HS-27A (cell line): Measurements from ENCODE around the gene IP6K2.

ENCODE experiments used
- DNase-seq: peaks from one replicate; pipeline ENCODE4 v3.0.0-alpha.2; 2012; ENCODE audit warnings: low read depth, missing footprints

IP6K2 gene

DNA sequence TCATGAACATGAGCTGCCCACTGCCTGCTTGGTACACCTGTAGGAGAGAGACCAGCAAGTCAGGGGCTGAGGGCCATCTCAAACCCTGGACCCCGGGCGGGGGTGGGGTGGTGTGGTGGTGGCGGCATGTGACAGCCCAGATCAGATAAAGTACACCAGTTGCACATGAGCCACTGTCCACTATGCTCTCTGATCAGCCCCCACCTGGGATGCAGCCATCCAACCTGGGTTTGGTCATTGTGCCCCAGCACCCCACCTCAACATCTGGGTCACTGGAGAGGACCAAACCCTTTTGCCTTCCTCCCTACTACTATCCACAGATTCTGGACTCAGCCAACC lies 28.3 kb downstream of the IP6K2 start:
- no peak for DNase-seq

DNA sequence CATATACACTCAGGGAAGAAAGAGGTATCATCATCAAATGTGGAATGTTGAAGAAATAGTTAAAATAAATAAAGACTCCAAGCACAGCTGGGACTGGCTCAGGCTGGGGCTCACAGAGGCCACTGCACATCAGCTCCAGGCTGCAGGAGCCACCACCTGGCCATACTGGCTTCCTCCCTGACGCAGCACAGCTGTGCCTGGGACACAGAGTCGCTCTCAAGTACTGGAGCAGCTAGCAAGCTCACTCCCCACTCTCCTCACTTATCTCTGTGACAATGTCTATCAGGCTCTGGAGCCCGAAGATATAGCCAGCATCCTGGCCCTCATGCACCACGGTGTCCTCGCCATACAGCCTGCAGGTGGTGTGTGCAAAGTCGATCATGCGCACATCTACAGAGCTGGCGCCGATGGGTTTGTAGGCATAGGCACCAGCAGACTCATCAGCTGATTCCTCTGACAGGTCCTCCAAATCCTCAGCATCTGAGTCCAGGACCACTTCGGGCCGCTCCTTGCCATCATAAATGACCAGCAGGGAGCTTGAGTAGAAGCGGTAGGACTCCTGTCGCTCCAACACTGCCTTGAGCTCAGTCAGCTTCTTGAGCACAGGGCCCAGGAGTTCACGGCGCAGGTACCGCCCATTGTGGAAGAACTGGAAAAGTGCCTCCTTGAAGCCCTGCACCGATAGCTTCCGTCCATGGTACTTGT lies 28.8 kb downstream of the IP6K2 start:
- DNase-seq: no peak

DNA sequence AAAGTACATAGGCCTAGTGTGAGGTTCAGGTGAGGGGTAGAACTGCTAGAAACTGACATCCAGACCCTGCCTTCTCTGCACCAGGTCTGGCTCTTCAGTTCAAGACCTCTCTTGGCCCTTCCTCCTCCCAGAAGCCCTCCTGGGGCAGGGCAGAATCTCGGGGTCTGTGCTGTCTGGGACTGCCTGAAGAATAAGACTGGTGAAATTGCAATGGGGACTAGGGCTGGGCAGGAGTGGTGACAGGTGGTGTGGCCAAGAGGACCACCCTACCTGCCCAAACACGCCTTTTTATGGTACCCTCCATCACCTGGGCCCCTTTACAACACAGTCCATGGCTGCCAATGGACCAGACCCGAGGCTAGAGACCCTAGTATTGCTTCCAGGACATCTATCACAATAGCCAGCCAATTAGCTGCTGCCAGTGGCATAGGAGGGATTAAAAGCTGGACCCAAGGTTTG lies 29.8 kb downstream of the IP6K2 start:
- DNase-seq: no peak

DNA sequence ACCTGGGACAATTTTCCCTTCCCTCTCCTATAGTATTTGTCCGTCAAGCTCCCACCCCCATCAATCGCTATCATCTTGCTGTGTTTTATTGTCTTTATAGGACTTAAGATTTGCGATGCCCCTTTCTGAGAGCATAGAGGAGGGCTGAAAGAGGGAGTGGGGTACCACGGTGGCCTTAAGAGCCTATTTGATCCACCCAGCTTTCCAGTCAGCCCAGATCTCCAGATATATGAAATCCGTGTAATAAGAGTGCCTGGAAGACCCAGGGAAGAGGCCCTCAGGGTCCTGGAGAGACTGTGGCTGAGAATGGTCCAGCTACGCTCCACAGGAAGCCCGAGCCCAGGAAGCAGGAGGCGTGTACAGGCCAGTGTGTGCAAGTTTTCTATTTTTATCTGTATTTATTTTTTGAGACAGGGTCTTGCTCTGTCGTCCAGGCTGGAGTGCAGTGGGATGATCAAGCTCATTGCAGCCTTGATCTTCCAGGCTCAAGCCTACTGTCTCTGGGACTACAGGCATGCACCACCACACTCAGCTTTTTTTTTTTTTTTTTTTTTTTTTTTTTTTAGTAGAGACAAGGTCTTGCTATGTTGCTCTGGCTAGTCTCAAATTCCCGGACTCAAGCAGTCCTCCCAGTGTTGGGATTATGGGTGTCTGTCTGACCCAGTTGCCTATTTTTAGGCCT lies 30.3 kb downstream of the IP6K2 start:
- no peak for DNase-seq

DNA sequence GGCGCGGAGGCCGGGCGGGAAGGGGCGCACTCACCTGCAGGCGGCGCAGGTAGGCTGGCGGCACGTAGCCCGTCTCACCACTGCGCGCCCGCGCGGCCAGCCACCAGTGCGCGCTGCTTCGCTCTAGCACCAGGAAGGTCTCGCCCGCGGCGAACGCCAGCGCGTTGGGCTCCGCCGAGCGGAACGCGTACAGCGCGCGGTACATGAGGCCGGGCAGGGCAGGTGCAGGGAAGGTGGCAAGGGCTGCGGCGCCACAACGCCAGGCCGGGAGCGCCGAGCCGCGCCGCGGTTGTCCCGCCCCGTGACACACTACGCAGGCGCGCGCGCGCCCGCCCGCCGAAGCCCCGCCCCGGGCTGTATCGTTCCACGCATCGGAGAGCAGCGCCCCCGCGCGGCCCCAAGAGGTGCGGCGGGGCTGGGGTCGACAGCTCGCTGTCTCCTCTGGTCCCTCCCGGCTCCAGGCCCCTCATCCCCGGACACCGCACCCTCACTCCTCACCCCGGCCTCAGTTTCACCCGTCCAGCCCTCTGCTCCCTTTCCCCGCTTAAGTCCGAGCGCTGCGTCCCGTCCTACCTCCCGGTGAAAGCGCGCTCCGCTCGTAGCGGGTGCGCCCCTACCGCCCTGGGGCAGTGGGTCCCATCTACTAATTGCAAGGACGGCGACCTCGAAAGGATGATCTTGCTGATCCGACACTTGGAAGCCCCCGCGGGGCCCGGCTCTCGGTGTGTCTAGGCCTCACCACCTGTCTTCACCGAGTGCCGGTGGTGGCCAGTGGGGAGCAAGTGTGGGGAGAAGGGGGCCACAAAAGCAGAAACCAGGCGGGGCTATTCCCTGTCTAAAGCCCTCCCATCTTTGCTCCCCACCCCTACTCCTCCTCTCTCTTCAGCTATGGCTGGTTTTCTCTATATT lies 31.2 kb downstream of the IP6K2 start, which contains the start of gene NCKIPSD:
NCKIPSD (minus strand) TSS at position 313 of the 909 bp plus-strand sequence; CDS start at position 205, 108 bp downstream.
- DNase-seq: peak; percentile 48

DNA sequence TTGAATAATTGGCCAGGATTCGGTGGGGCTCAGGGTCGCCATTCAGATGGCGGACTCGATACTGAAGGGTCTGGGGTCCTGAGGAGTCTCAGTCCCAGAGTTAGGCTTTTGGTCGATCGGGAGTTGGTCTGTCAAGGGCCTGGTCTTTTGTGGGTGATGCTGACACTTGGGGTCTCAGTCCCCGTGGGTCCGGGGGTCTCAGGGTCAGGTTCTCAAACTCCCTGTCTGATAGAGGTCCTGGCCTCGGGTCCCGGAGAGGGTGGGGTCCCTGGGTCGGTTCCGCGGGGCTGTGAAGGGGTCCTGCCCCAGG lies 31.8 kb downstream of the IP6K2 start:
- DNase-seq: no peak

DNA sequence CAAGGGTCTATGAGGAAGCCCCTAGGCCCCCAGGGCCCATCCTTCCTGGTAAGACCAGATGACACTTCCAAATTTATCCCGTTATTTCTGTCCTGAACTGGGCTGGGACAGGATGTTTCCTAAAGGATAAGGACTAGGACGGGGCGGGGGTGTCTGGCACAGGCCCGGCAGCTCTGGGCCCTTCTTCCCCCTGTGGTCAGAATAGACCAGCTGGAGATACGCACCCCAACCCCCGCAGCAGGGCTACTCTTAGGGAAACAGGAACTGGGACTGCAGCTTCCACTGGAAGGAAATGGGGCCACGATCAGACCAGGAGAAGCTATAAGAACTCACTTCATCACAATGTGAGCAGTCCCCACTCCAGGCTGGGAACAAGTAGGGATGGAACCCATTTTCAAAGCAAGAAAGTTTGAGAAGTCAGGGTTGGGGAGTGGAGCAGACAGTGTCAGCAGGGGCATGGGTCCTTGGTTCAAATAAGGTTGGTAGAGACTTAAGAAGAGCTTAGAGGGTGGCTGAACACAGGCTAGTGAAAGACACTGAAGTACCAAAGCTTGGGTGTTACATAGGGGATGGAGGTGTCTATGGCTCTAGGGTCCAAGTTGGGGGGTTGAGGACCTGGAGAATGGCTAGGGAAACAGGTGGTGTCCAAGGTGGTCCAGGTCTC lies 32.4 kb downstream of the IP6K2 start:
- no peak for DNase-seq

DNA sequence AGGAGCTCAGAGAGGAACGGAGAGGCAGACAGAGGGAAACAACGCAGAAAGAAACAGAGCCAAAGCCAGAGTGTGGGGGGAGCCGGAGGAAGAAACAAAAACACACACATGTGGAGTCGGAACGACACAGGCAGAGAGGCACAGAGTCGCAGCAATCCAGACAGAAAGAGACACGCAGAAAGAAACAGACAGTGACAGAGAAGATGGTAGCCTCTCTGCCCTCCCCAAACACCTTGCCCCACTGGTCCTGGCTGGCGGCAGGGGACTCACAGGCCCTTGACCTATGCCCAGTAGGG lies 33.0 kb downstream of the IP6K2 start:
- no peak for DNase-seq

DNA sequence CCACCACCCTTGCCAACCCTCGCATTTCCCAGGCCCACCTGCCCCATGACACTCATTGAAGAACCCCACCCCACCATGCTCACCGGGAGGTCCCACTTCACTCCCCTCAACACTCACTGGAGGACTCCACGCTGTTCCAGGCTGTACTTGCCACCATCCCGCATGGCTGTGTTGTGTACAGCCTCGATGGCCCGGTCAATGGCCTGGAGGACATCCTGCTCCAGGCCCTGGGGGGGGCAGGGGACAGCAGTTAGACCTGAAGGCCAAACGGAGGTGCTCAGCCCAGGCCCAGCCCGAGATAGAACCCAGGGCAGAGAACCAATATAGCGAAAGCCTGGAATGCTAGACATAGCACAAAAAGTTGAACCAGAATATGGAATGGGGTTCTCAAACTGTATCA lies 34.2 kb downstream of the IP6K2 start:
- DNase-seq: no peak

DNA sequence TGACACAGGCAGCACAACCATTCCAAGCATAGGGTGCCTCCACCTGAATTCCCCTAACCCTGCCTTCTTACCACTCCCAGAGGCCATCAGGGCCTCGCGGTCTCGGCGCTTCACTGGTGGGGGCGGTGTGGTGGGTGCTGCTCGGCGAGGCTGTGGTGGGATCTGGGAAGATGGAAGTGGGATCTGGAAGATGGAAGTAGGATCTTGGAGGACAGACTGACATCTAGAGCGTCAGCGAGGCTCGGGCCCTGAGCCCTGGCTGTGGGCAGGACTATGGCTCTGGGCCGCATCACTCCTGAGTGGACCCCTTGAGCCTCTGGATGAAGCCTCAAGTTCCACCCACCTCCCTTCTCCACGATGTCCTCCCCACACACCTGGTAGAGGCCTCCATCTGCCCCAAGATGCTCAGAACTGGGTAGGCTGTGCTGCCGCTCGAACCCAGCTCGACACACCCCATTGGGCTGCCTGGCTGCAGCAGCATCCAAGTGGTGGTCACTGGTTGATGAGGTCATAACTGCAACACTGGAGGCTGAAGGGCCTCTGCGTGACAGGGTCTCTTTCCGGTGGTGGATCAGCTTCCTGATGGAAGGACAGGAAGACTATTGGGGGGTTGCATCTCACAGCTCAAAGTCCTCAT lies 34.9 kb downstream of the IP6K2 start:
- no peak for DNase-seq

DNA sequence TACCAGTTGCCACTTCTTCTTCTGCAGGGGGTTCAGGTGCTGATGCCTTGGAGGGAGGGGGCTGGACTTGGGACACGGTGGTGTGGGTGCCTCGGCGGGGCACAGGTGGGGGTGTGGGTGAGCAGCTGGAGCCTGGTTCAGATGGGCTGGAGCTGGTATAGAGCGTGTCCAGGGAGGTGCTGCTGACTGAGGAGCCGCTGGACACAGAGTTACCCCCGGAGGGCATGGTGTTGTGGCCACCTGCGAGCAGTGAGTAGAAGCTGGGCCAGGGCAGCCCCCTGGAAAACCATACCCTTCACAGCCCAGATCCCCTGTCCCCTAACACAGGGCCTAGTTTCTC lies 35.5 kb downstream of the IP6K2 start:
- no peak for DNase-seq

DNA sequence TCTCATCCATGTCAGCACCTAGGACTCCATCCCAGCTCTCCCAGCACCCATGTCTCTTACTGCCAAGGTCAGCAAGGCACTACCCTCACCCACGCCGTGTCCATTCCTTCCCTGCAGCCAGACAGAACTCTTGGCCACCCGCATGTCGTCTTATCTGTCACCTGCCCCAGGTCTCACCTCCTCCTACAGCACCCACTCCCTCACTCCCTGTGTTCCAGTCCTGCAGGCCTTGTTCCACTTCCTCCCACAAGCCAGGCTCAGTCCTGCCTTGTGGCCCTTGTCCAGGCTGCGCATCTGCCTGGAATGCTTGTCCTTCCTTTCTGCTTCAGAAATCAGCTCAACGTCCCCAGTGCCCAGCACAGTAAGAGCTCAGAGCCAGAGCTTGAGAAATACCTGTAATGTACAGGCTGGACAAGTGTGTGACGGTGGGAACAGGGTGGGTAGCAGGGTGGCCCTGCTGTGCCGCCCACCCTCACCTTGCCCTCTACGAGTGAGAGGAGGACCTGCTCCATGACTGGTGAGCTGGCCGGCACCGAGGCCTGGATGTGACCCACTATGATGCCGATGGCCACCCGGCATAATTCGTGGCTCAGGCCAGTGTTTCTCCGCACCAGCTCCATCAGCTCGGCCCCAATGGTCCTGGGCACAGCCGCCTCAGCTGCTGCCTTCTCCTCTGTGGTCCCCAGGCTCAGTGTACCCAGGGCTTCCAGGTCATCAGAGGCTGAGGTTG lies 36.0 kb downstream of the IP6K2 start:
- DNase-seq: no peak

DNA sequence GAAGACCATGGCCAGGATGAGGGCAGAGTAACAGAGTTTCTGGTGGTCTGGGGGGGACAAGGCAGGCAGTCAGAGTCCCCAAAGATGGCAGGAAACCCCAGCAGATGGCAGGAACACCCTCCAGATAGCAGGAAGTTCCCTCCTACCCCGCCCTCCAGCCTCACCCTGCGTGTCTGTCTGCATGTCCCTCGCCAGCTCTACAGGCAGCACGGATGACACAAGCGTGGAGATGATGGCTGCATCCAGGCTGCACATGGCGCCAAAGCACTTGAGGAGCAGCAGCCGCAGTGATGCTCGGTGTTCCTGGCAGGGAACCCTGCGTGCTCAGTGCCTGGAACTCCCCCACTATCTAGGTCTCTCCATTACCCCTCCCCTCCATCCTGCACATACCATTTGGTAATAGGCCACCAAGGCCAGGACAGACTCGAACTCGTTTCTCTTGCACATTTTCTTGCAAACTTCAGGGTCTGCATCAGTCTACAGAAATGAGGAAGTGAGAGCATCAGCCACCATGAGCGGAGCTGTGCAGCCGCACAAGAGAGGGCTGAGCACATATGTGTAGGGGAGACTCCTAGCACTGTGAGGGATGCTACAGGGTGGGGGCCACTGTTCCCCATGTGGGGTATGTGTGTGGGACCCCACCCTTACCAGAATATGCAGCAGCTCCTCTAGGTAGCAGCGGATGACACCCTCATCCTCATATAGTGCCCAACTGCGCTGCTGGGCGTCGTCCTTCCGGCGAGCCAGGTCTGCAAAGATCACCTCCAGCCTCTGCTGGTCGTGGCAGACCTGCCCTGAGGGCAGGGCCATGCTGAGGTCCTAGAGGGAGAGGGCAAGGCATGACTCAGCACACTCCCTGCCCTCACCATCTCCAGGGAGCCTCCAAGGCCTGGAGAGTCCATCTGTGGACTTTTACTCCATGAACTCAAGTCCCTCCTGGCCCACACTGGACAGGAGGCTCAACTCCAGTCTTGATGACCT lies 37.3 kb downstream of the IP6K2 start:
- DNase-seq: no peak

DNA sequence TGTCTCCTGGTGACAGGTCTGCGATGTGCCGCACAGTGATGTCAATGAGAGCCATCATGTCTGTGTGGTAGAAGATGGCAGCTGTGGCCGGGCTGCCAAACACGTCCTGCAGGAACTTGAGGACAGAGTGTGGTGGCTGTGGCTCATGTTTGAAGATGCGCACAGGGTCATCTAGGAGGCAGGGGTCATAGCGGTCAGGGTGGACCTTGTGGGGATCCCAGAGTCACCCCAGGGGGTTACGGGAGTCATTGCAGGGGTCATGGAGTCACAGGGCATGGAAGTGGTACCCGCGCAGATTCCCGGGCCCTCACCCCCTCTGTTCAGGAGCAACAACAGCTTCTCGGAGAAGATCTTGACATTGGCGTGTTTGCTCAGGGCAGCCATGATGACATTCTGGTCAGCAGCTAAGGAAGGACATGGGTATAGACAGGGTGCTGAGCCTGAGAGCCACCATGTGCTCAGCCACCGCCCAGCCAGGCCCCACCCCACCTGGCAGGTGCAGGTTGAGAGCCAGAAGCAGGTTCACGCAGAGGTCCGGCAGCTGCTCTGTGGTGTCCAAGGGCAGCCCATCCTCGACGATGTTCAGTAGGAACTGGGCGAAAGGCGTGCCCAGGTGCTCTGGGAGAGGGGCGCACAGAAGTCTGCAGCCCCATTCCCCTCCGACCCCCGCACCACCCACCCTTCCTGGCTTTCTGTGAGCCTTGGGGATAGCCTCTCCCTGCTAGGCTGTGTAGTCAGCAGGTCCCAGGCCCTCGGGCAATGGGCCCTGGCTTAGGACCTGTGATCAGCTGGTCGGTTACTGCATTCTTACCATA lies 38.2 kb downstream of the IP6K2 start:
- DNase-seq: no peak

DNA sequence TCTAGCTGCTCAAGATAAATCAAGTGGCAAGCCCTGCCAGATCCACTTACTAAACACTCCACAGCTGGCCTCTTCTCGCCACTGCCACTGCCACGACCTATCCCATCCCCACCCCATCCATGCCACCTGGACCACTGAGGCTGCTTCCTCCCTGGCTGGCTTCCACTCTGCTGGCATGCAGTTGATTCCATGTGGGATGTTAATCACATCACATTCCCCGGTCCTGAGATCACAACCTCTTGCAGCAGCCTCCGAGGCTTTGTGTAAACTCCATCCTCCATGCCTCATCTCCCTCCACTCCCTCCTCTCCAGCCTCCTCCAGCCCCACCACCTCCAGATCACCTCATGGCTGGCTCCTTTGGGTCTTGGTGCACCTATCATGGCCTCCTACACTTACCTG lies 39.0 kb downstream of the IP6K2 start:
- no peak for DNase-seq

DNA sequence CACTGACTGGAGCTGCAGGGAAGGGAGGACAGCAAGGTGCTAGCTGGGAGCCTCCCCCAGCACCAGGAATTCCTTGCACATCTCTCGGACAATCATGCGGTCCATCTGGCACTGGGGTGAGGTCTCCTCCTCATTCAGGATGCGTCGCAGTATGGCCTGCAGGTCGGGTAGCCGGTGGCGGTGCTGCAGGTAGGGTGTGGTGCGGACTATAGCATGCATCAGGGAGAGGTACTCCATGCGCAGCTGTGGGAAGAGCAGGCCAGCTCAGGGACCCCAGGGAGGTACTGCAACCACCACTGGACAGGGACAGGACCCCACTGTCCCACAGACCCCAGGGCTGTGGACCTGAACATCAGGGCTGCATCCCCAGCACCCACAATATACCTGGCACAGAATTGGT lies 42.5 kb downstream of the IP6K2 start:
- no peak for DNase-seq

DNA sequence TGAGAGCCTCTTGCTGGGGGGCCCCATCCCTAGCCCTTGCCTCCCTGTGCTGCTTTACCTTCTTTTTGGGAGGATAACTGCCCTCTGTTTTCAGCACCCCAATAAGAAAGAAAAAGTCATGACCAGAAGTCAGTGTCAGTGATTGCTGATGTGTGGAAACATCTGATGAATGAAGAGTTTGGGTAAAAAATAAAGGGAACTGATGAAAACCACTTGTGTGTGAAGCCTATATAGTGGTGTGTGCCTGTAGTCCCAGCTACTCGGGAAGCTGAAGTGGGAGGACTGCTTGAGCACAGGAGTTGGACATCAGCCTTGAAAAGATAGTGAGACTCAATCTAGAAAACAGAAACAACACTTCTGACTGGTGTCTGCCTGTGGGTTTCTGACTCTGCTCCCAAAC lies 44.5 kb downstream of the IP6K2 start:
- DNase-seq: no peak

DNA sequence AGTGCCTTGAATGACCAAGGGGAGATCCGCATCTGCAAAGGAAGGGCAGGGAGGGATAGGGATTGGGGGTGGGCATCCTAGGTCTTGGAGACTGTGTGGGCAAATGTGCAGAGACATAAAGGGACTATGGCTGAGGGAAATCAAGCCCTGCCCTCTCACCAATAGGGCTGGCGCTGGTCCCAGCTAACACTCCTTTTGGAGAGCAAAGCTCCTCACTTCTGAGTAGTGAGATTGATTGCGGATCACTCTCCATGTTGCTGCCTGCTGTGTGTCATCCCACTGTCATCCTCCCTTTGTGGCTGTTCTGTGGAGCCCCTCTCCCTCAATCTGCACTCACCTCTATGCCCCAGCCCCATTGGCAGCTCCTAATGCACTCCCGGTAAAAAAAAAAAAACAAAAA lies 52.1 kb downstream of the IP6K2 start:
- no peak for DNase-seq

DNA sequence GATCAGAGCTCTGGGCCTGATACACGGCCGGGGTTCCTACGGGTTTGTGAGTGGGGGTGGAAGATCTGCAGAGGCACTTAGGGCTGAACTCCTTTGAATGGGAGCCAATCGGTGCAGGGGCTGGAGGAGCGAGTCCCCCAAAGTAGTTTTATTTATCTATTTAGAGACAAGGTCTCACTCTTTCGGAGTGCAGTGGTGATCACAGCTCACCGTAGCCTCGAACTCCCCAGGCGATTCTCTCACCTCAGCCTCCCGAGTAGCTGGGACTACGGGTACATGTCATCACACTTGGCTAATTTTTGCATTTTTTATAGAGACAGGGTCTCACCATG lies 52.7 kb downstream of the IP6K2 start:
- no peak for DNase-seq
